HEK293T (cell line): Measurements from ENCODE around the gene KNL1.

Source experiments
- ARNT ChIP-seq: fragments of 450-650 bp; IDR thresholded peaks from 2 replicates; pipeline ENCODE4 v1.6.1; 2017; ENCODE audit warnings: mild to moderate bottlenecking
- BHLHE40 ChIP-seq: fragments of 450-650 bp; IDR thresholded peaks from 2 replicates; pipeline ENCODE4 v1.6.1; 2016; ENCODE audit warnings: mild to moderate bottlenecking, moderate library complexity, borderline replicate concordance
- CTBP1 ChIP-seq: fragments of 450-650 bp; IDR thresholded peaks from 2 replicates; pipeline ENCODE4 v1.6.1; 2016; ENCODE audit warnings: borderline replicate concordance
- ELF4 ChIP-seq: fragments of 450-650 bp; IDR thresholded peaks from 2 replicates; pipeline ENCODE4 v1.6.1; 2017; ENCODE audit warnings: antibody characterized with exemption
- FOXA1 ChIP-seq: fragments of 450-650 bp; IDR thresholded peaks from 2 replicates; pipeline ENCODE4 v1.6.1; 2016; ENCODE audit warnings: mild to moderate bottlenecking
- FOXK2 ChIP-seq: fragments of 450-650 bp; IDR thresholded peaks from 2 replicates; pipeline ENCODE4 v1.6.1; 2016; ENCODE audit warnings: mild to moderate bottlenecking
- FOXM1 ChIP-seq: fragments of 450-650 bp; IDR thresholded peaks from 2 replicates; pipeline ENCODE4 v1.6.1; 2017; ENCODE audit warnings: mild to moderate bottlenecking, borderline replicate concordance
- HDGF ChIP-seq: fragments of 450-650 bp; IDR thresholded peaks from 2 replicates; pipeline ENCODE4 v1.6.1; 2017; ENCODE audit warnings: antibody characterized with exemption, borderline replicate concordance
- LEF1 ChIP-seq: fragments of 450-650 bp; IDR thresholded peaks from 2 replicates; pipeline ENCODE4 v1.6.1; 2017; ENCODE audit warnings: mild to moderate bottlenecking, borderline replicate concordance
- NFRKB ChIP-seq: fragments of 450-650 bp; IDR thresholded peaks from 2 replicates; pipeline ENCODE4 v1.6.1; 2016; ENCODE audit warnings: mild to moderate bottlenecking, moderate library complexity
- PKNOX1 ChIP-seq: fragments of 450-650 bp; IDR thresholded peaks from 2 replicates; pipeline ENCODE4 v1.6.1; 2016
- SUZ12 ChIP-seq: fragments of 450-650 bp; IDR thresholded peaks from 2 replicates; pipeline ENCODE4 v1.6.1; 2016; ENCODE audit warnings: mild to moderate bottlenecking
- TARDBP ChIP-seq: fragments of 450-650 bp; IDR thresholded peaks from 2 replicates; pipeline ENCODE4 v1.6.1; 2016
- ZNF384 ChIP-seq: fragments of 450-650 bp; IDR thresholded peaks from 2 replicates; pipeline ENCODE4 v1.6.1; 2016

GRCh38 chr15:40688932-40689799, 95.1 kb downstream of the KNL1 start:
- no peak for TF ChIP-seq SUZ12
- TF ChIP-seq BHLHE40 = no peak
- TF ChIP-seq HDGF = no peak
- TF ChIP-seq ARNT = no peak
- TF ChIP-seq ELF4 = no peak
- no peak for TF ChIP-seq NFRKB
- TF ChIP-seq FOXK2 = no peak
- TF ChIP-seq PKNOX1 = no peak
- no peak for TF ChIP-seq LEF1
- no peak for TF ChIP-seq TARDBP
- no peak for TF ChIP-seq ZNF384
- no peak for TF ChIP-seq FOXA1
- TF ChIP-seq FOXM1 = no peak
- TF ChIP-seq CTBP1 = no peak
